GM18519 (cell line): ENCODE results near the gene GRM1.
"Not testable (repeated sequence)": the region's sequence is repeated elsewhere in the genome, so short reads cannot be mapped to it uniquely, and the experiment has no call there.

Experiments
- ATAC-seq: cut with Tn5 transposase; IDR thresholded peaks from one replicate; pipeline ENCODE4 v1.9.1; 2021; ENCODE audit warnings: mild to moderate bottlenecking, moderate library complexity; ENCODE audit not compliant: unreplicated experiment, low FRiP score

The GRM1 gene

GRCh38 chr6:146267447-146267846, 238.6 kb downstream of the GRM1 start:
- no peak for ATAC-seq

GRCh38 chr6:146267946-146268345, 239.1 kb downstream of the GRM1 start:
- ATAC-seq: no peak

- no peak for ATAC-seq
Observed at GRCh38 chr6:146269482-146269881, 240.6 kb downstream of the GRM1 start.

GRCh38 chr6:146271163-146271562, 242.3 kb downstream of the GRM1 start:
- not testable (repeated sequence) for ATAC-seq

GRCh38 chr6:146273490-146273889, 244.6 kb downstream of the GRM1 start:
- no peak for ATAC-seq

GRCh38 chr6:146277142-146277541, 248.3 kb downstream of the GRM1 start:
- no peak for ATAC-seq

GRCh38 chr6:146281651-146282362, 252.9 kb downstream of the GRM1 start:
- peak; percentile 69 for ATAC-seq

GRCh38 chr6:146282837-146283236, 254.0 kb downstream of the GRM1 start:
- ATAC-seq: no peak

GRCh38 chr6:146284311-146284710, 255.4 kb downstream of the GRM1 start:
- ATAC-seq: no peak

GRCh38 chr6:146286961-146287360, 258.1 kb downstream of the GRM1 start:
- ATAC-seq: no peak

- no peak for ATAC-seq
Observed at GRCh38 chr6:146287691-146288369, 259.0 kb downstream of the GRM1 start.

- no peak for ATAC-seq
Observed at GRCh38 chr6:146289816-146290588, 261.1 kb downstream of the GRM1 start.

GRCh38 chr6:146290589-146290901, 261.7 kb downstream of the GRM1 start:
- no peak for ATAC-seq

- no peak for ATAC-seq
Observed at GRCh38 chr6:146292506-146292905, 263.6 kb downstream of the GRM1 start.

- no peak for ATAC-seq
Observed at GRCh38 chr6:146295695-146296094, 266.8 kb downstream of the GRM1 start.

- ATAC-seq: no peak
Observed at GRCh38 chr6:146297815-146298214, 269.0 kb downstream of the GRM1 start.

- ATAC-seq: no peak
Observed at GRCh38 chr6:146300521-146300920, 271.7 kb downstream of the GRM1 start.

- ATAC-seq: no peak
Observed at GRCh38 chr6:146301764-146302163, 272.9 kb downstream of the GRM1 start.

- ATAC-seq: no peak
Observed at GRCh38 chr6:146302994-146303393, 274.1 kb downstream of the GRM1 start.

- ATAC-seq: no peak
Observed at GRCh38 chr6:146304181-146304580, 275.3 kb downstream of the GRM1 start.

GRCh38 chr6:146305092-146305491, 276.2 kb downstream of the GRM1 start:
- no peak for ATAC-seq

GRCh38 chr6:146305951-146306350, 277.1 kb downstream of the GRM1 start:
- ATAC-seq: no peak
